WTC11 (cell line): ENCODE results near the gene INO80E.

Experiments
- ATF1 ChIP-seq: sonication (generic); formaldehyde crosslinking; IDR thresholded peaks from 2 replicates; pipeline ENCODE4 v1.8.1; 2023; ENCODE audit warnings: mild to moderate bottlenecking, moderate library complexity, missing genetic modification reagents
- ATF3 ChIP-seq: sonication (generic); formaldehyde crosslinking; conservative IDR thresholded peaks from 2 replicates; pipeline ENCODE4 v1.8.1; 2022; ENCODE audit warnings: mild to moderate bottlenecking, missing genetic modification reagents
- CTCF ChIP-seq: fragments of 200-600 bp; IDR thresholded peaks from 2 replicates; pipeline ENCODE4 v1.8.0; 2022; ENCODE audit warnings: antibody characterized with exemption
- ETV6 ChIP-seq: sonication (generic); formaldehyde crosslinking; IDR thresholded peaks from 2 replicates; pipeline ENCODE4 v1.8.1; 2022; ENCODE audit warnings: mild to moderate bottlenecking, missing genetic modification reagents
- MAX ChIP-seq: sonication (generic); formaldehyde crosslinking; IDR thresholded peaks from 2 replicates; pipeline ENCODE4 v1.8.0; 2022; ENCODE audit warnings: mild to moderate bottlenecking, missing genetic modification reagents
- MYBL2 ChIP-seq: sonication (generic); formaldehyde crosslinking; IDR thresholded peaks from 2 replicates; pipeline ENCODE4 v1.8.1; 2023; ENCODE audit warnings: mild to moderate bottlenecking, moderate library complexity, missing genetic modification reagents
- NR2C2 ChIP-seq: sonication (generic); formaldehyde crosslinking; IDR thresholded peaks from 2 replicates; pipeline ENCODE4 v1.8.0; 2022; ENCODE audit warnings: mild to moderate bottlenecking, missing genetic modification reagents
- NR3C1 ChIP-seq: sonication (generic); formaldehyde crosslinking; conservative IDR thresholded peaks from 2 replicates; pipeline ENCODE4 v1.8.1; 2023; ENCODE audit warnings: low read depth, mild to moderate bottlenecking, missing genetic modification reagents
- RORB ChIP-seq: fragments of 250-450 bp; sonication (Bioruptor Pico); IDR thresholded peaks from 2 replicates; pipeline ENCODE4 v1.9.0; 2021; ENCODE audit warnings: mild to moderate bottlenecking
- USF2 ChIP-seq: sonication (generic); formaldehyde crosslinking; IDR thresholded peaks from 2 replicates; pipeline ENCODE4 v1.8.1; 2023; ENCODE audit warnings: mild to moderate bottlenecking, missing genetic modification reagents, moderate library complexity
- ZNF512 ChIP-seq: sonication (generic); formaldehyde crosslinking; IDR thresholded peaks from 2 replicates; pipeline ENCODE4 v1.8.1; 2022; ENCODE audit warnings: missing genetic modification reagents, borderline replicate concordance
- ZNF532 ChIP-seq: fragments of 250-450 bp; sonication (Bioruptor Pico); IDR thresholded peaks from 2 replicates; pipeline ENCODE4 v1.9.0; 2021; ENCODE audit warnings: mild to moderate bottlenecking, borderline replicate concordance

GRCh38 chr16:29971304-29971703, 24.7 kb upstream of the INO80E start:
- TF ChIP-seq ZNF512 (CRISPR knock-in tag), result no peak
- TF ChIP-seq MAX (CRISPR knock-in tag), result no peak
- TF ChIP-seq CTCF, result no peak
- no peak for TF ChIP-seq ZNF532 (CRISPR knock-in tag)
- TF ChIP-seq USF2 (CRISPR knock-in tag), result no peak
- no peak for TF ChIP-seq ATF3 (CRISPR knock-in tag)
- TF ChIP-seq ETV6 (CRISPR knock-in tag), result no peak
- TF ChIP-seq NR3C1, result no peak
- TF ChIP-seq MYBL2, result no peak
- TF ChIP-seq ATF1 (CRISPR knock-in tag), result no peak
- TF ChIP-seq NR2C2 (CRISPR knock-in tag), result no peak
- no peak for TF ChIP-seq RORB (CRISPR knock-in tag)
